HepG2 (cell line): ENCODE measurements around the gene DUS2. TPM values are rescaled to one million over a fixed set of nuclear protein-coding genes. Genes with fewer than 3 reads are reported as not detected.

ENCODE experiments used
- BRD4 ChIP-seq: sonication (generic); formaldehyde crosslinking; IDR thresholded peaks from 2 replicates; pipeline ENCODE4 v1.4.0; 2020; ENCODE audit warnings: missing genetic modification reagents
- HCFC1 ChIP-seq: fragments of 150-350 bp; IDR thresholded peaks from 2 replicates; pipeline ENCODE4 v1.6.1; 2014; ENCODE audit warnings: low read depth, low read length
- IKZF1 ChIP-seq: fragments of 450-650 bp; IDR thresholded peaks from 2 replicates; pipeline ENCODE4 v1.7.1; 2016
- MEIS1 ChIP-seq: sonication (generic); formaldehyde crosslinking; IDR thresholded peaks from 2 replicates; pipeline ENCODE4 v1.9.0; 2021; ENCODE audit warnings: mild to moderate bottlenecking, missing genetic modification reagents, moderate library complexity, borderline replicate concordance
- NCOA5 ChIP-seq: sonication (generic); formaldehyde crosslinking; IDR thresholded peaks from 2 replicates; pipeline ENCODE4 v1.4.0; 2020; ENCODE audit warnings: missing genetic modification reagents
- NFE2 ChIP-seq: sonication (generic); formaldehyde crosslinking; IDR thresholded peaks from 2 replicates; pipeline ENCODE4 v1.4.0; 2020; ENCODE audit warnings: missing genetic modification reagents
- PRMT3 ChIP-seq: sonication (generic); formaldehyde crosslinking; IDR thresholded peaks from 2 replicates; pipeline ENCODE4 v1.8.1; 2022; ENCODE audit warnings: low read depth, mild to moderate bottlenecking, moderate library complexity, missing genetic modification reagents, borderline replicate concordance
- RBFOX2 ChIP-seq: fragments of 200-400 bp; formaldehyde crosslinking; IDR thresholded peaks from 2 replicates; pipeline ENCODE4 v1.6.1; 2017; ENCODE audit warnings: low read depth, mild to moderate bottlenecking, low read length
- SOX5 ChIP-seq: IDR thresholded peaks from 2 replicates; pipeline ENCODE4 v1.6.1; 2016; ENCODE audit warnings: borderline replicate concordance
- SP1 ChIP-seq, 2 experiments: fragments of 450-650 bp in 1 of 2; sonication (generic) in 1 of 2; formaldehyde crosslinking in 1 of 2; IDR thresholded peaks; 2 replicates each; pipeline versions ENCODE4 v1.4.0 to v1.6.1; 2016 to 2020; ENCODE audit warnings: missing genetic modification reagents in 1 of 2
- SRSF4 ChIP-seq: fragments of 200-400 bp; formaldehyde crosslinking; IDR thresholded peaks from one replicate; pipeline ENCODE4 v1.6.1; 2018; ENCODE audit warnings: mild to moderate bottlenecking, low read depth, low read length, moderate library complexity; ENCODE audit not compliant: poor library complexity, severe bottlenecking
- SRSF9 ChIP-seq: fragments of 200-400 bp; formaldehyde crosslinking; IDR thresholded peaks from 2 replicates; pipeline ENCODE4 v1.6.1; 2018; ENCODE audit warnings: borderline replicate concordance, mild to moderate bottlenecking, low read depth, low read length; ENCODE audit not compliant: insufficient read depth, poor library complexity, severe bottlenecking
- TBP ChIP-seq: sonication (generic); formaldehyde crosslinking; IDR thresholded peaks from 2 replicates; pipeline ENCODE4 v1.5.0; 2020; ENCODE audit warnings: missing genetic modification reagents
- ZEB1 ChIP-seq: IDR thresholded peaks from 2 replicates; pipeline ENCODE4 v1.6.1; 2012; ENCODE audit warnings: mild to moderate bottlenecking, low read depth, inconsistent platforms; ENCODE audit not compliant: insufficient replicate concordance
- ZNF253 ChIP-seq: sonication (generic); formaldehyde crosslinking; IDR thresholded peaks from 2 replicates; pipeline ENCODE4 v1.8.0; 2022; ENCODE audit warnings: mild to moderate bottlenecking, missing genetic modification reagents, borderline replicate concordance
- polyA plus RNA-seq, 8 experiments: library from polyadenylated mRNA; depleted of rRNA in 3 of 8; stranded (reverse) in 7 of 8; unstranded in 1 of 8; fragments of >200 nt; fragmentation: Illumina TruSeq in 4 of 8; extraction: Trizol in 4 of 8; gene quantifications; 2 replicates each; pipeline versions ENCODE4 v1.2.1 to v1.2.3, GENCODE V29; 2011 to 2016; ENCODE audit warnings: low read depth in 4 of 8, missing spikeins in 1 of 8, mixed read lengths in 1 of 8; ENCODE audit not compliant: insufficient read depth in 1 of 8
- total RNA-seq, 5 experiments: library from RNA; depleted of rRNA; stranded (reverse); fragments of >200 nt; fragmentation: Illumina TruSeq; extraction: Trizol; gene quantifications; 2 replicates each; pipeline ENCODE4 v1.2.3, GENCODE V29; 2016; ENCODE audit warnings: low read depth in 1 of 5
- TF ChIP-seq, protein P1 (sequence below), 2 experiments: fragments of 450-650 bp in 1 of 2; sonication (generic) in 1 of 2; formaldehyde crosslinking; IDR thresholded peaks; 2 replicates each; pipeline versions ENCODE4 v1.5.0 to v1.8.0; 2020 to 2022; ENCODE audit warnings: mild to moderate bottlenecking in 1 of 2, missing genetic modification reagents in 1 of 2
- TF ChIP-seq, protein P2 (sequence below): sonication (generic); formaldehyde crosslinking; IDR thresholded peaks from 2 replicates; pipeline ENCODE4 v1.4.0; 2020; ENCODE audit warnings: missing genetic modification reagents
- TF ChIP-seq, protein P3 (sequence below): sonication (generic); formaldehyde crosslinking; IDR thresholded peaks from 2 replicates; pipeline ENCODE4 v1.4.0; 2020; ENCODE audit warnings: missing genetic modification reagents
- TF ChIP-seq, protein P4 (sequence below): sonication (generic); formaldehyde crosslinking; IDR thresholded peaks from 2 replicates; pipeline ENCODE4 v1.8.0; 2022; ENCODE audit warnings: mild to moderate bottlenecking, missing genetic modification reagents, moderate library complexity
- TF ChIP-seq, protein P5 (sequence below): sonication (generic); formaldehyde crosslinking; IDR thresholded peaks from 2 replicates; pipeline ENCODE4 v1.5.0; 2020; ENCODE audit warnings: missing genetic modification reagents, mild to moderate bottlenecking, borderline replicate concordance

Gene DUS2
- total and polyA plus RNA-seq, 2 of the 13 experiments (the other 11 are each of a cell fraction or from before 2014, with no cell fraction given): 17.8 to 25.1 TPM

DNA sequence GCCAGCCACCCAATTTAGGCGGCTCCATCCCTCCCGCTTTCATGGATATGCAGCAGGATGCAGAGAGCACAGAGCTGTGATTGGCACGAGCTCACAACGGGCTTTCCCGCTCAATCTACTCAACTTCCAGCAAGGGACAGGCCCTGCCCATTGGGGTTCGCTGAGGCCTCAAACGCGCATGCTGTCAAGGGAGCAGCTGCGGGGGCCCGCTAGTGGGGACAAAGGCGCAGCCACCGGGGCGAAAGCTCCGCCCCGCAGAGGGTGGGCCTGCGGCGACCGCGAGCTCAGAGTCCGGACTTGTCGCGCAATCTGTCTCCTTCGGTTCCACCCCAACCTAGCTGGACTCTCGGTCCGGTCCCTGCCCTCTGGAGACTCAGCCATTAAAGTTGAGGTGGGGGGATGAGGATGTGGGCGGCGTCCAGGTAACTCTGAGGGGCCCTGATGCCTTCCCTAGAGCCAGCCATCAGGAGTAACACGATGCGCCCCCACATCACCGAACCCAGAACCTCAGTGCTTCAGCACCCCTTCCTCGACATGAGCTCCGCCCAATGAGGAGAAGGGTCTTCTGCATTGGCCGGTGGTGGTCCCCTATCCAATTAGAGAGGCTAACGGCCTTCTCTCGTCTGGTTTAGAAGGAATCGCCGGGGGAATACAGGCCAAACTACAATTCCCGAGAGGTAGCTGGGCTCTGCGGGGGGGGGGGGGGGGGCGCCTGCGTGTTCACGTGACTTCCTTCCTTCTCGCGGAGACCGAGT, 61.6 kb downstream of the DUS2 start (continued):
- TF ChIP-seq, protein P1, sequence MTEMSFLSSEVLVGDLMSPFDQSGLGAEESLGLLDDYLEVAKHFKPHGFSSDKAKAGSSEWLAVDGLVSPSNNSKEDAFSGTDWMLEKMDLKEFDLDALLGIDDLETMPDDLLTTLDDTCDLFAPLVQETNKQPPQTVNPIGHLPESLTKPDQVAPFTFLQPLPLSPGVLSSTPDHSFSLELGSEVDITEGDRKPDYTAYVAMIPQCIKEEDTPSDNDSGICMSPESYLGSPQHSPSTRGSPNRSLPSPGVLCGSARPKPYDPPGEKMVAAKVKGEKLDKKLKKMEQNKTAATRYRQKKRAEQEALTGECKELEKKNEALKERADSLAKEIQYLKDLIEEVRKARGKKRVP (CRISPR knock-in tag; IDR thresholded peaks at IDR 0.05): peak in 1 of 2 experiments; percentile 84; a peak in 1 of 4 replicates
- TF ChIP-seq RBFOX2: peak; percentile 93
- no peak for TF ChIP-seq TBP (CRISPR knock-in tag)
- 0 out of 2 replicates have a peak, but pooled peaks have one; percentile 67 for TF ChIP-seq BRD4 (CRISPR knock-in tag)
- TF ChIP-seq, protein P2, sequence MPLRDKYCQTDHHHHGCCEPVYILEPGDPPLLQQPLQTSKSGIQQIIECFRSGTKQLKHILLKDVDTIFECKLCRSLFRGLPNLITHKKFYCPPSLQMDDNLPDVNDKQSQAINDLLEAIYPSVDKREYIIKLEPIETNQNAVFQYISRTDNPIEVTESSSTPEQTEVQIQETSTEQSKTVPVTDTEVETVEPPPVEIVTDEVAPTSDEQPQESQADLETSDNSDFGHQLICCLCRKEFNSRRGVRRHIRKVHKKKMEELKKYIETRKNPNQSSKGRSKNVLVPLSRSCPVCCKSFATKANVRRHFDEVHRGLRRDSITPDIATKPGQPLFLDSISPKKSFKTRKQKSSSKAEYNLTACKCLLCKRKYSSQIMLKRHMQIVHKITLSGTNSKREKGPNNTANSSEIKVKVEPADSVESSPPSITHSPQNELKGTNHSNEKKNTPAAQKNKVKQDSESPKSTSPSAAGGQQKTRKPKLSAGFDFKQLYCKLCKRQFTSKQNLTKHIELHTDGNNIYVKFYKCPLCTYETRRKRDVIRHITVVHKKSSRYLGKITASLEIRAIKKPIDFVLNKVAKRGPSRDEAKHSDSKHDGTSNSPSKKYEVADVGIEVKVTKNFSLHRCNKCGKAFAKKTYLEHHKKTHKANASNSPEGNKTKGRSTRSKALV (CRISPR knock-in tag): peak; percentile 87
- peak; percentile 95 for TF ChIP-seq PRMT3 (CRISPR knock-in tag)
- TF ChIP-seq SOX5 (CRISPR knock-in tag): peak; percentile 78
- TF ChIP-seq SRSF9: no peak
- no peak for TF ChIP-seq ZEB1
- TF ChIP-seq ZNF253: peak; percentile 97
- TF ChIP-seq, protein P3, sequence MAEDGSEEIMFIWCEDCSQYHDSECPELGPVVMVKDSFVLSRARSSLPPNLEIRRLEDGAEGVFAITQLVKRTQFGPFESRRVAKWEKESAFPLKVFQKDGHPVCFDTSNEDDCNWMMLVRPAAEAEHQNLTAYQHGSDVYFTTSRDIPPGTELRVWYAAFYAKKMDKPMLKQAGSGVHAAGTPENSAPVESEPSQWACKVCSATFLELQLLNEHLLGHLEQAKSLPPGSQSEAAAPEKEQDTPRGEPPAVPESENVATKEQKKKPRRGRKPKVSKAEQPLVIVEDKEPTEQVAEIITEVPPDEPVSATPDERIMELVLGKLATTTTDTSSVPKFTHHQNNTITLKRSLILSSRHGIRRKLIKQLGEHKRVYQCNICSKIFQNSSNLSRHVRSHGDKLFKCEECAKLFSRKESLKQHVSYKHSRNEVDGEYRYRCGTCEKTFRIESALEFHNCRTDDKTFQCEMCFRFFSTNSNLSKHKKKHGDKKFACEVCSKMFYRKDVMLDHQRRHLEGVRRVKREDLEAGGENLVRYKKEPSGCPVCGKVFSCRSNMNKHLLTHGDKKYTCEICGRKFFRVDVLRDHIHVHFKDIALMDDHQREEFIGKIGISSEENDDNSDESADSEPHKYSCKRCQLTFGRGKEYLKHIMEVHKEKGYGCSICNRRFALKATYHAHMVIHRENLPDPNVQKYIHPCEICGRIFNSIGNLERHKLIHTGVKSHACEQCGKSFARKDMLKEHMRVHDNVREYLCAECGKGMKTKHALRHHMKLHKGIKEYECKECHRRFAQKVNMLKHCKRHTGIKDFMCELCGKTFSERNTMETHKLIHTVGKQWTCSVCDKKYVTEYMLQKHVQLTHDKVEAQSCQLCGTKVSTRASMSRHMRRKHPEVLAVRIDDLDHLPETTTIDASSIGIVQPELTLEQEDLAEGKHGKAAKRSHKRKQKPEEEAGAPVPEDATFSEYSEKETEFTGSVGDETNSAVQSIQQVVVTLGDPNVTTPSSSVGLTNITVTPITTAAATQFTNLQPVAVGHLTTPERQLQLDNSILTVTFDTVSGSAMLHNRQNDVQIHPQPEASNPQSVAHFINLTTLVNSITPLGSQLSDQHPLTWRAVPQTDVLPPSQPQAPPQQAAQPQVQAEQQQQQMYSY (CRISPR knock-in tag): peak; percentile 71
- TF ChIP-seq, protein P4, sequence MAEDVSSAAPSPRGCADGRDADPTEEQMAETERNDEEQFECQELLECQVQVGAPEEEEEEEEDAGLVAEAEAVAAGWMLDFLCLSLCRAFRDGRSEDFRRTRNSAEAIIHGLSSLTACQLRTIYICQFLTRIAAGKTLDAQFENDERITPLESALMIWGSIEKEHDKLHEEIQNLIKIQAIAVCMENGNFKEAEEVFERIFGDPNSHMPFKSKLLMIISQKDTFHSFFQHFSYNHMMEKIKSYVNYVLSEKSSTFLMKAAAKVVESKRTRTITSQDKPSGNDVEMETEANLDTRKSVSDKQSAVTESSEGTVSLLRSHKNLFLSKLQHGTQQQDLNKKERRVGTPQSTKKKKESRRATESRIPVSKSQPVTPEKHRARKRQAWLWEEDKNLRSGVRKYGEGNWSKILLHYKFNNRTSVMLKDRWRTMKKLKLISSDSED (CRISPR knock-in tag): no peak
- peak; percentile 70; the same call in 1 of the 2 replicates for TF ChIP-seq HCFC1
- peak; percentile 97 for TF ChIP-seq MEIS1 (CRISPR knock-in tag)
- TF ChIP-seq SRSF4: no peak
- TF ChIP-seq, protein P5, sequence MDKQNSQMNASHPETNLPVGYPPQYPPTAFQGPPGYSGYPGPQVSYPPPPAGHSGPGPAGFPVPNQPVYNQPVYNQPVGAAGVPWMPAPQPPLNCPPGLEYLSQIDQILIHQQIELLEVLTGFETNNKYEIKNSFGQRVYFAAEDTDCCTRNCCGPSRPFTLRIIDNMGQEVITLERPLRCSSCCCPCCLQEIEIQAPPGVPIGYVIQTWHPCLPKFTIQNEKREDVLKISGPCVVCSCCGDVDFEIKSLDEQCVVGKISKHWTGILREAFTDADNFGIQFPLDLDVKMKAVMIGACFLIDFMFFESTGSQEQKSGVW (CRISPR knock-in tag): no peak; the same call in 1 of the 2 replicates
- TF ChIP-seq SP1 (IDR thresholded peaks at IDR 0.05): no peak
- peak; percentile 84 for TF ChIP-seq SP1 (CRISPR knock-in tag; IDR thresholded peaks at IDR 0.05)
- no peak for TF ChIP-seq NCOA5 (CRISPR knock-in tag)
- no peak for TF ChIP-seq IKZF1
- no peak for TF ChIP-seq NFE2 (CRISPR knock-in tag)
